GM12878 (cell line): ENCODE measurements around the gene KRT37. TPM values are rescaled to one million over a fixed set of nuclear protein-coding genes. Genes with fewer than 3 reads are reported as not detected.

Experiments
- ATAC-seq: fragments of 200-7000 bp; cut with Tn5 transposase; 3 replicates; pipeline ENCODE4 v1.9.1; 2020; ENCODE audit warnings: mild to moderate bottlenecking, moderate library complexity
- Bru-seq: library from RNA; stranded (reverse); fragments of 400-500 nt; gene quantifications from one replicate; lab custom pipeline; 2021; lab: Mats Ljungman, UMichigan
- BruChase-seq, 2 experiments: library from RNA; stranded (reverse); fragments of 400-500 nt; gene quantifications; one replicate each; lab custom pipeline; 2021; lab: Mats Ljungman, UMichigan
- BruUV-seq: library from RNA; stranded (reverse); fragments of 400-500 nt; replicated peaks from 2 replicates; lab custom pipeline; 2021; lab: Mats Ljungman, UMichigan
- CTCF ChIA-PET: fragments of 300-600 bp; sonication (Branson Sonifier 250); formaldehyde crosslinking; extraction: SDS; loops from one replicate; lab custom pipeline; 2021; ENCODE audit warnings: inconsistent platforms; lab: Yijun Ruan, JAX
- POLR2A ChIA-PET: fragments of 350-600 bp; formaldehyde crosslinking; extraction: SDS; loops from one replicate; lab custom pipeline; 2021; ENCODE audit warnings: inconsistent platforms; lab: Charles Lee
- RAD21 ChIA-PET: fragments of 300-600 bp; sonication (Branson Sonifier 250); formaldehyde crosslinking; loops from one replicate; lab custom pipeline; 2023; ENCODE audit warnings: antibody characterized with exemption; ENCODE audit not compliant: unreplicated experiment; lab: Charles Lee
- SMC1A ChIA-PET: fragments of 300-600 bp; sonication (Branson Sonifier 250); formaldehyde crosslinking; loops from one replicate; lab custom pipeline; 2023; ENCODE audit not compliant: unreplicated experiment, uncharacterized antibody; lab: Charles Lee
- DNase-seq: peaks from one replicate; pipeline ENCODE4 v3.0.0-alpha.2; 2011; ENCODE audit warnings: low read depth, low spot score
- FAIRE-seq: peaks from 3 replicates; lab custom pipeline; 2011; peaks lifted over from hg19 to GRCh38; lab: Jason Lieb, UNC
- H2AFZ ChIP-seq: 2 replicates; pipeline ENCODE4 v1.6.0; 2011; ENCODE audit warnings: low read depth, low read length, control low read depth; ENCODE audit not compliant: control insufficient read depth
- H3K27ac ChIP-seq: 2 replicates; pipeline ENCODE4 v1.5.1; 2011; ENCODE audit warnings: control low read depth; ENCODE audit not compliant: control insufficient read depth, insufficient read depth
- H3K27me3 ChIP-seq, 2 experiments: replicated peaks in 1 of 2; 2 replicates each; pipeline versions ENCODE4 v1.6.0 to v1.6.1; 2011; ENCODE audit warnings: low read length in 1 of 2; ENCODE audit not compliant: control insufficient read depth in 2 of 2, insufficient read depth in 2 of 2
- H3K36me3 ChIP-seq, 2 experiments: 2 replicates each; pipeline ENCODE4 v1.5.1; 2011; ENCODE audit warnings: low read length in 1 of 2; ENCODE audit not compliant: control insufficient read depth in 2 of 2, insufficient read depth in 2 of 2
- H3K4me1 ChIP-seq: 2 replicates; pipeline ENCODE4 v1.6.1; 2011; ENCODE audit warnings: mild to moderate bottlenecking, low read length, moderate library complexity, mixed read lengths; ENCODE audit not compliant: control insufficient read depth, insufficient read depth
- H3K4me2 ChIP-seq: 2 replicates; pipeline ENCODE4 v1.6.0; 2011; ENCODE audit warnings: control low read depth; ENCODE audit not compliant: control insufficient read depth, insufficient read depth
- H3K4me3 ChIP-seq: fragments of 200-600 bp; sonication (generic); 2 replicates; pipeline ENCODE4 v1.5.1; 2016
- H3K79me2 ChIP-seq: 2 replicates; pipeline ENCODE4 v1.6.0; 2011; ENCODE audit warnings: low read length; ENCODE audit not compliant: control insufficient read depth, insufficient read depth
- H3K9ac ChIP-seq: 2 replicates; pipeline ENCODE4 v1.8.0; 2011; ENCODE audit warnings: low read length, control low read depth, mixed read lengths; ENCODE audit not compliant: control insufficient read depth, insufficient read depth
- H3K9me3 ChIP-seq: replicated peaks from 3 replicates; pipeline ENCODE4 v1.5.1; 2011; ENCODE audit warnings: mild to moderate bottlenecking, low read length; ENCODE audit not compliant: control insufficient read depth, insufficient read depth
- H4K20me1 ChIP-seq: 2 replicates; pipeline ENCODE4 v1.6.0; 2011; ENCODE audit not compliant: control insufficient read depth, insufficient read depth
- EED ChIP-seq: sonication (generic); IDR thresholded peaks from 2 replicates; pipeline ENCODE4 v1.6.1; 2016; ENCODE audit warnings: antibody characterized with exemption, low read depth
- EGR1 ChIP-seq, 2 experiments: IDR thresholded peaks; 1 replicate in 1 of 2; 2 replicates in 1 of 2; pipeline ENCODE4 v1.6.1; 2011 to 2012; ENCODE audit warnings: low read depth in 2 of 2, low read length in 2 of 2, borderline replicate concordance in 1 of 2, mild to moderate bottlenecking in 1 of 2, moderate library complexity in 1 of 2
- HSF1 ChIP-seq: fragments of 150-350 bp; IDR thresholded peaks from 2 replicates; pipeline ENCODE4 v1.6.1; 2014; ENCODE audit warnings: mild to moderate bottlenecking, low read depth, low read length
- KLF5 ChIP-seq: fragments of 450-650 bp; IDR thresholded peaks from 2 replicates; pipeline ENCODE4 v1.6.1; 2014; ENCODE audit warnings: mild to moderate bottlenecking; ENCODE audit not compliant: partially characterized antibody
- MEF2A ChIP-seq: IDR thresholded peaks from 2 replicates; pipeline ENCODE4 v1.6.1; 2011; ENCODE audit warnings: low read depth, mild to moderate bottlenecking, low read length, moderate library complexity; ENCODE audit not compliant: insufficient read depth
- RB1 ChIP-seq: fragments of 450-650 bp; formaldehyde crosslinking; IDR thresholded peaks from 2 replicates; pipeline ENCODE4 v1.6.1; 2017; ENCODE audit warnings: mild to moderate bottlenecking, borderline replicate concordance
- SIX5 ChIP-seq: IDR thresholded peaks from 2 replicates; pipeline ENCODE4 v1.6.1; 2011; ENCODE audit warnings: mild to moderate bottlenecking, low read depth, low read length, moderate library complexity; ENCODE audit not compliant: severe bottlenecking
- ZNF207 ChIP-seq: fragments of 450-650 bp; IDR thresholded peaks from 2 replicates; pipeline ENCODE4 v1.6.1; 2014; ENCODE audit warnings: antibody characterized with exemption, mild to moderate bottlenecking, borderline replicate concordance
- WGBS: methylation state at CpG from one replicate; pipeline ENCODE4 v1.1.6; 2016; ENCODE audit warnings: low lambda C conversion rate; ENCODE audit not compliant: insufficient replicate concordance, insufficient coverage; ENCODE audit errors: missing lambda C conversion rate; 5-methylcytosine and 5-hydroxymethylcytosine counted together
- in situ Hi-C: fragments of 300-500 bp; cut with MboI; formaldehyde crosslinking; loops from 9 replicates; pipeline ENCODE4 v1.14.3; 2018; ENCODE audit warnings: mixed read lengths
- intact Hi-C: fragments of 100-400 bp; cut with micrococcal nuclease; formaldehyde crosslinking; loops from one replicate; pipeline ENCODE4 v1.14.2; 2022; ENCODE audit not compliant: unreplicated experiment
- long read RNA-seq, 2 experiments: library from polyadenylated mRNA; unstranded; transcript quantifications; one replicate each; pipeline ENCODE4 v2.0.0, GENCODE V29; 2019 to 2020
- polyA minus RNA-seq, 3 experiments: library from RNA; depleted of rRNA, polyadenylated mRNA; stranded (reverse); fragments of >200 nt; gene quantifications; 2 replicates each; pipeline ENCODE4 v1.2.3, GENCODE V29; 2011
- polyA plus RNA-seq, 11 experiments: library from polyadenylated mRNA; depleted of rRNA in 4 of 11; unstranded in 6 of 11; stranded (reverse) in 5 of 11; fragments of >200 nt; fragmentation: Nextera tagmentation in 4 of 11; fragmentation: Illumina TruSeq in 1 of 11; extraction: Ambion mirVana in 4 of 11; extraction: Trizol in 1 of 11; gene quantifications; 1 replicate in 1 of 11; 2 replicates in 10 of 11; pipeline versions ENCODE4 v1.2.1 to v1.2.3, GENCODE V29; 2011 to 2016; ENCODE audit warnings: inconsistent platforms in 2 of 11, missing spikeins in 2 of 11, low read depth in 1 of 11
- total RNA-seq, 4 experiments: library from RNA; depleted of rRNA in 3 of 4; stranded (reverse); fragments of >200 nt in 3 of 4; fragmentation: Illumina TruSeq in 1 of 4; extraction: Trizol in 1 of 4; gene quantifications; 2 replicates each; pipeline versions ENCODE4 v1.2.1 to v1.2.3, GENCODE V29; 2013 to 2021
- TF ChIP-seq, protein P1 (sequence below): IDR thresholded peaks from 2 replicates; pipeline ENCODE4 v1.6.1; 2011; ENCODE audit warnings: mild to moderate bottlenecking, low read depth, low read length, moderate library complexity; ENCODE audit not compliant: insufficient replicate concordance
- TF ChIP-seq, protein P2 (sequence below): fragments of 450-650 bp; IDR thresholded peaks from 2 replicates; pipeline ENCODE4 v1.6.1; 2014; ENCODE audit warnings: mild to moderate bottlenecking
- TF ChIP-seq, protein P3 (sequence below): fragments of 450-650 bp; IDR thresholded peaks from 2 replicates; pipeline ENCODE4 v1.6.1; 2018; ENCODE audit warnings: borderline replicate concordance, mild to moderate bottlenecking; ENCODE audit not compliant: partially characterized antibody

KRT37 gene
- total RNA-seq (2013; cell fraction: nucleolus; rRNA removed) = not detected in 2 replicates
- not detected in 2 replicates for total RNA-seq (2014; rRNA removed)
- total RNA-seq (2014; rRNA removed; fragmentation: Illumina TruSeq; extraction: Trizol) = not detected in 2 replicates
- not detected in 2 replicates for total RNA-seq (2021)
- polyA plus RNA-seq (2011; ENCODE audit: low read depth) = not detected
- polyA plus RNA-seq (2011; rRNA removed) = not detected in 2 replicates
- polyA plus RNA-seq (2011; cell fraction: cytosol; rRNA removed) = not detected in 2 replicates
- not detected in 2 replicates for polyA plus RNA-seq (2011; cell fraction: nucleus; rRNA removed)
- not detected in 2 replicates for polyA plus RNA-seq (2012)
- polyA plus RNA-seq (2014; fragmentation: Illumina TruSeq; extraction: Trizol) = not detected in 2 replicates
- polyA plus RNA-seq (2014; fragmentation: Nextera tagmentation; extraction: Ambion mirVana) = not detected
- not detected in 2 replicates for polyA plus RNA-seq (2014; rRNA removed)
- polyA plus RNA-seq (2016; fragmentation: Nextera tagmentation; extraction: Ambion mirVana) = not detected
- polyA minus RNA-seq (2011; rRNA and poly(A)+ RNA removed) = not detected in 2 replicates
- not detected in 2 replicates for polyA minus RNA-seq (2011; cell fraction: cytosol; rRNA and poly(A)+ RNA removed)
- not detected in 2 replicates for polyA minus RNA-seq (2011; cell fraction: nucleus; rRNA and poly(A)+ RNA removed)
- Bru-seq, nascent RNA = not detected
- BruChase-seq, experiment 1, labeled RNA remaining after a 6-hour chase = not detected
- BruChase-seq, experiment 2, labeled RNA remaining after a 2-hour chase = not detected
- long read RNA-seq, experiment 1 = 0 reads
- long read RNA-seq, experiment 2 = 0 reads

DNA sequence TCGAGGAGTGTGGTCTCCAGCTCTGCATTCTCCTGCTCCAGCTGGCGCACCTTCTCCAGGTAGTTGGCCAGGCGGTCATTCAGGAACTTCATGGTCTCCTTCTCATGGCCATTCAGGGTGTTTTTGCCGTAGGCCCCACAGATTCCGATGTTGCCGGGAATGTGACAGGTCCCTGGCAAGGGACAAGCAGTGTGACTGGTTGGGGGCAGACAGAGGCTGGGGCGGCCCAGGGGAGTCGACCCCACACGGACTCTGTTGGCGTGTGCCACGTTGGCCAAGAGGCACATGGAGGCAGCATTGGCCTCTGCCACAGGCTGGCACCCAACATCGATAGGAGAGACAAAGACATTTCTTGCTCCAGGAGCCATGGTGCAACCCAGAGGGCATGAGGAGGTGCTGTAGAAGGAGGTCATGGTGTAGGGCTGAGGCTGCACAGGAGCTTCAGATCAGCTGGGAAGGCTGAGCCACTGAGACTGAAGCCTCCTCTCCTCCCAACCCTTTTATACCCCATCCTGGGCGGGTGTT, at the start of gene KRT37:
KRT37 (minus strand) TSS at position 475 of the 525 bp plus-strand sequence; CDS start at position 413, 62 bp downstream.
- FAIRE-seq (no peak), DNase-seq (no peak), ATAC-seq (no peak)
- Histone ChIP-seq H3K27ac (no peak within 1 kb of the TSS), H3K9me3 (no peaks in the 10 kb centered on the region), H3K4me3 (no peak within 1 kb of the TSS), H3K36me3 (no peaks in the 10 kb centered on the region), H2AFZ (no peak within 1 kb of the TSS), H4K20me1 (no peaks in the 10 kb centered on the region), H3K79me2 (no peaks in the 10 kb centered on the region), H3K4me1 (no peaks in the 10 kb centered on the region), H3K4me2 (no peak within 1 kb of the TSS), H3K9ac (no peak within 1 kb of the TSS), H3K27me3 (no peaks in the 10 kb centered on the region; a peak in 1 of 4 replicates)
- intact Hi-C loops = no loop called here
- in situ Hi-C loops = no loop called here
- RAD21 ChIA-PET = no interaction called here
- CTCF ChIA-PET = interaction anchor here (1.2 kb wide), 1 partner anchor 11 kb away, joined by 3 read pairs; no protein-coding TSS in a partner anchor
- 27% methylated on average over 13 of the region's 13 CpGs for WGBS
- SMC1A ChIA-PET = no interaction called here
- no TSS peak for BruUV-seq
- POLR2A ChIA-PET = no interaction called here
- TF ChIP-seq MEF2A = no peak
- no peak for TF ChIP-seq HSF1
- TF ChIP-seq KLF5 = no peak
- no peak for TF ChIP-seq EGR1 (IDR thresholded peaks at IDR 0.05; ENCODE audit: borderline replicate concordance in 1 of 2, low read depth in 2 of 2, low read length in 2 of 2)
- TF ChIP-seq, protein P1, sequence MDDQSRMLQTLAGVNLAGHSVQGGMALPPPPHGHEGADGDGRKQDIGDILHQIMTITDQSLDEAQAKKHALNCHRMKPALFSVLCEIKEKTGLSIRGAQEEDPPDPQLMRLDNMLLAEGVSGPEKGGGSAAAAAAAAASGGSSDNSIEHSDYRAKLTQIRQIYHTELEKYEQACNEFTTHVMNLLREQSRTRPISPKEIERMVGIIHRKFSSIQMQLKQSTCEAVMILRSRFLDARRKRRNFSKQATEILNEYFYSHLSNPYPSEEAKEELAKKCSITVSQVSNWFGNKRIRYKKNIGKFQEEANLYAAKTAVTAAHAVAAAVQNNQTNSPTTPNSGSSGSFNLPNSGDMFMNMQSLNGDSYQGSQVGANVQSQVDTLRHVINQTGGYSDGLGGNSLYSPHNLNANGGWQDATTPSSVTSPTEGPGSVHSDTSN = no peak
- TF ChIP-seq EED = no peak
- no peak for TF ChIP-seq RB1
- TF ChIP-seq, protein P2, sequence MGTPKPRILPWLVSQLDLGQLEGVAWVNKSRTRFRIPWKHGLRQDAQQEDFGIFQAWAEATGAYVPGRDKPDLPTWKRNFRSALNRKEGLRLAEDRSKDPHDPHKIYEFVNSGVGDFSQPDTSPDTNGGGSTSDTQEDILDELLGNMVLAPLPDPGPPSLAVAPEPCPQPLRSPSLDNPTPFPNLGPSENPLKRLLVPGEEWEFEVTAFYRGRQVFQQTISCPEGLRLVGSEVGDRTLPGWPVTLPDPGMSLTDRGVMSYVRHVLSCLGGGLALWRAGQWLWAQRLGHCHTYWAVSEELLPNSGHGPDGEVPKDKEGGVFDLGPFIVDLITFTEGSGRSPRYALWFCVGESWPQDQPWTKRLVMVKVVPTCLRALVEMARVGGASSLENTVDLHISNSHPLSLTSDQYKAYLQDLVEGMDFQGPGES = no peak
- TF ChIP-seq ZNF207 = no peak
- TF ChIP-seq, protein P3, sequence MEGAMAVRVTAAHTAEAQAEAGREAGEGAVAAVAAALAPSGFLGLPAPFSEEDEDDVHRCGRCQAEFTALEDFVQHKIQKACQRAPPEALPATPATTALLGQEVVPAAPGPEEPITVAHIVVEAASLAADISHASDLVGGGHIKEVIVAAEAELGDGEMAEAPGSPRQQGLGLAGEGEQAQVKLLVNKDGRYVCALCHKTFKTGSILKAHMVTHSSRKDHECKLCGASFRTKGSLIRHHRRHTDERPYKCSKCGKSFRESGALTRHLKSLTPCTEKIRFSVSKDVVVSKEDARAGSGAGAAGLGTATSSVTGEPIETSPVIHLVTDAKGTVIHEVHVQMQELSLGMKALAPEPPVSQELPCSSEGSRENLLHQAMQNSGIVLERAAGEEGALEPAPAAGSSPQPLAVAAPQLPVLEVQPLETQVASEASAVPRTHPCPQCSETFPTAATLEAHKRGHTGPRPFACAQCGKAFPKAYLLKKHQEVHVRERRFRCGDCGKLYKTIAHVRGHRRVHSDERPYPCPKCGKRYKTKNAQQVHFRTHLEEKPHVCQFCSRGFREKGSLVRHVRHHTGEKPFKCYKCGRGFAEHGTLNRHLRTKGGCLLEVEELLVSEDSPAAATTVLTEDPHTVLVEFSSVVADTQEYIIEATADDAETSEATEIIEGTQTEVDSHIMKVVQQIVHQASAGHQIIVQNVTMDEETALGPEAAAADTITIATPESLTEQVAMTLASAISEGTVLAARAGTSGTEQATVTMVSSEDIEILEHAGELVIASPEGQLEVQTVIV = no peak
- no peak for TF ChIP-seq SIX5
